MM.1S (cell line): ENCODE results near the gene CLN5.

Experiments used
- DNase-seq: peaks from one replicate; pipeline ENCODE4 v3.0.0-alpha.2; 2015
- H2AFZ ChIP-seq: fragments of 300-600 bp; sonication (generic); 2 replicates; pipeline ENCODE4 v1.6.0; 2016; ENCODE audit warnings: antibody characterized with exemption, low read length
- H3F3A ChIP-seq: fragments of 300-600 bp; sonication (generic); 2 replicates; pipeline ENCODE4 v1.6.1; 2016; ENCODE audit warnings: mild to moderate bottlenecking, antibody characterized with exemption, low read length, moderate library complexity, mixed read lengths; ENCODE audit not compliant: insufficient read depth
- H3K27ac ChIP-seq: fragments of 300-600 bp; sonication (generic); 2 replicates; pipeline ENCODE4 v1.5.1; 2016; ENCODE audit warnings: mild to moderate bottlenecking, low read length
- H3K27me3 ChIP-seq: fragments of 300-600 bp; sonication (generic); replicated peaks from 2 replicates; pipeline ENCODE4 v1.6.0; 2016; ENCODE audit warnings: low read length; ENCODE audit not compliant: insufficient read depth
- H3K36me3 ChIP-seq: fragments of 300-600 bp; sonication (generic); replicated peaks from 2 replicates; pipeline ENCODE4 v1.6.1; 2016; ENCODE audit warnings: mild to moderate bottlenecking, low read length, mixed read lengths; ENCODE audit not compliant: insufficient read depth
- H3K4me1 ChIP-seq: fragments of 300-600 bp; sonication (generic); 2 replicates; pipeline ENCODE4 v1.6.1; 2016; ENCODE audit warnings: low read length, mixed read lengths
- H3K4me2 ChIP-seq: fragments of 300-600 bp; sonication (generic); 2 replicates; pipeline ENCODE4 v1.6.0; 2016; ENCODE audit warnings: low read depth, low read length
- H3K4me3 ChIP-seq: fragments of 300-600 bp; sonication (generic); 2 replicates; pipeline ENCODE4 v1.5.1; 2016; ENCODE audit warnings: low read length, mixed read lengths
- H3K79me2 ChIP-seq: fragments of 300-600 bp; sonication (generic); 2 replicates; pipeline ENCODE4 v1.6.1; 2016; ENCODE audit warnings: mixed run types, low read length, mixed read lengths
- H3K9ac ChIP-seq: fragments of 300-600 bp; sonication (generic); 2 replicates; pipeline ENCODE4 v1.6.1; 2016; ENCODE audit warnings: low read length, mixed read lengths
- H3K9me2 ChIP-seq: fragments of 300-600 bp; sonication (generic); replicated peaks from 2 replicates; pipeline ENCODE4 v1.6.1; 2016; ENCODE audit warnings: mild to moderate bottlenecking, low read length, mixed read lengths; ENCODE audit not compliant: insufficient read depth
- H3K9me3 ChIP-seq: fragments of 300-600 bp; sonication (generic); replicated peaks from 2 replicates; pipeline ENCODE4 v1.6.1; 2016; ENCODE audit warnings: mild to moderate bottlenecking, low read length, mixed read lengths; ENCODE audit not compliant: insufficient read depth
- H4K20me1 ChIP-seq: fragments of 300-600 bp; sonication (generic); 2 replicates; pipeline ENCODE4 v1.6.1; 2016; ENCODE audit warnings: mild to moderate bottlenecking, low read length, moderate library complexity, mixed read lengths; ENCODE audit not compliant: insufficient read depth
- EZH2 ChIP-seq: fragments of 300-600 bp; sonication (generic); optimal IDR thresholded peaks from 2 replicates; pipeline ENCODE3; 2017; ENCODE audit warnings: low read depth, mild to moderate bottlenecking, antibody characterized with exemption, low read length, mixed read lengths
- EZH2phosphoT487 ChIP-seq: fragments of 300-600 bp; sonication (generic); IDR thresholded peaks from 2 replicates; pipeline ENCODE4 v1.6.1; 2018; ENCODE audit warnings: antibody characterized with exemption, low read length
- TF ChIP-seq, protein P1 (sequence below): fragments of 300-600 bp; sonication (generic); IDR thresholded peaks from 2 replicates; pipeline ENCODE4 v1.5.1; 2016; ENCODE audit warnings: antibody characterized with exemption, low read length, mixed read lengths

Gene CLN5

DNA sequence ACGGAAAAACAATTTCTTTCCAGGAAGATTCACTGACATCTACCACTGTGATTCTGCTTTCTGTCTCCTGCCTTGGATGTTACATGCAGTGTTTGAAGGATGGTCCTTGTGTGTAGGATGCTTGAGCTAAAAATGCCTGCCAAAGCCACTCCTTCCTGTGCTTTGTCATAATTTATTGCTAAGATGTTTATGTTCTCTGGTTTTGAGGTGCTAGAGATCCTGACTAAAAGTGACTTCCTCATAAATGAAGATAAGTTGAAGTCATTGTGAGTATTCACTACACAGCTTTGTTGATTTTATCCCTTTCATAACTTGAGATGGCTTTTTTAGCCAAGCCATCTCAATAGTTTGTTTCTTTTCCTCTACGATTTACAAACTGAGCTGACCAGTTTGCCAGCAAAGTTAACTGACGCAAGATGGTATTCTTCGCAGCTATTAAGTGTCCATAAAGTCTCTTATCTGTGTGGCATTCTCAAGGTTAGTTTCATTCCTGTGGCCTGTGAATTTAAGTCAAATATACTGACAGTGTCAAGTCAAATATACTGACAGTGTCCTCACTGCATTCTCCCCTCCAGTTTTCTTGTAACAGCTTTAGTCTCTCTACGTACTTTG is 50.8 kb downstream of the CLN5 start:
- no peaks in the 10 kb centered on the region for H4K20me1 ChIP-seq
- H2AFZ ChIP-seq, result no peak overlapping the region
- no peaks in the 10 kb centered on the region for H3K9me3 ChIP-seq
- H3K27me3 ChIP-seq, result no peaks in the 10 kb centered on the region
- no peak overlapping the region for H3K4me2 ChIP-seq
- no peak overlapping the region for H3K27ac ChIP-seq
- H3F3A ChIP-seq, result no peaks in the 10 kb centered on the region
- H3K9me2 ChIP-seq, result no peaks in the 10 kb centered on the region
- H3K9ac ChIP-seq, result no peak overlapping the region
- H3K36me3 ChIP-seq, result peaks cover 7% of the 10 kb centered on the region
- no peaks in the 10 kb centered on the region for H3K79me2 ChIP-seq
- no peak overlapping the region for H3K4me3 ChIP-seq
- H3K4me1 ChIP-seq, result no peaks in the 10 kb centered on the region
- no peak for DNase-seq
- TF ChIP-seq EZH2, result no peak
- TF ChIP-seq EZH2phosphoT487, result no peak
- TF ChIP-seq, protein P1, sequence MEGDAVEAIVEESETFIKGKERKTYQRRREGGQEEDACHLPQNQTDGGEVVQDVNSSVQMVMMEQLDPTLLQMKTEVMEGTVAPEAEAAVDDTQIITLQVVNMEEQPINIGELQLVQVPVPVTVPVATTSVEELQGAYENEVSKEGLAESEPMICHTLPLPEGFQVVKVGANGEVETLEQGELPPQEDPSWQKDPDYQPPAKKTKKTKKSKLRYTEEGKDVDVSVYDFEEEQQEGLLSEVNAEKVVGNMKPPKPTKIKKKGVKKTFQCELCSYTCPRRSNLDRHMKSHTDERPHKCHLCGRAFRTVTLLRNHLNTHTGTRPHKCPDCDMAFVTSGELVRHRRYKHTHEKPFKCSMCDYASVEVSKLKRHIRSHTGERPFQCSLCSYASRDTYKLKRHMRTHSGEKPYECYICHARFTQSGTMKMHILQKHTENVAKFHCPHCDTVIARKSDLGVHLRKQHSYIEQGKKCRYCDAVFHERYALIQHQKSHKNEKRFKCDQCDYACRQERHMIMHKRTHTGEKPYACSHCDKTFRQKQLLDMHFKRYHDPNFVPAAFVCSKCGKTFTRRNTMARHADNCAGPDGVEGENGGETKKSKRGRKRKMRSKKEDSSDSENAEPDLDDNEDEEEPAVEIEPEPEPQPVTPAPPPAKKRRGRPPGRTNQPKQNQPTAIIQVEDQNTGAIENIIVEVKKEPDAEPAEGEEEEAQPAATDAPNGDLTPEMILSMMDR, result no peak

- Histone ChIP-seq H3K9me3 (no peaks in the 10 kb centered on the region), H3K4me3 (no peak overlapping the region), H3K9me2 (no peaks in the 10 kb centered on the region), H2AFZ (no peak overlapping the region), H3K27me3 (no peaks in the 10 kb centered on the region), H3K9ac (no peak overlapping the region), H3K36me3 (peaks cover 7% of the 10 kb centered on the region), H3F3A (no peaks in the 10 kb centered on the region), H3K4me1 (no peaks in the 10 kb centered on the region), H3K27ac (no peak overlapping the region), H3K79me2 (no peaks in the 10 kb centered on the region), H4K20me1 (no peaks in the 10 kb centered on the region), H3K4me2 (no peak overlapping the region)
- no peak for TF ChIP-seq EZH2phosphoT487
- TF ChIP-seq, protein P1, result no peak
- DNase-seq, result no peak
Measured at GRCh38 chr13:77047649-77048343, 55.9 kb downstream of the CLN5 start.

GRCh38 chr13:77048681-77049080 is 56.8 kb downstream of the CLN5 start:
- H3K79me2 ChIP-seq, result no peaks in the 10 kb centered on the region
- no peak overlapping the region for H3K4me2 ChIP-seq
- no peaks in the 10 kb centered on the region for H3K9me2 ChIP-seq
- no peak overlapping the region for H2AFZ ChIP-seq
- TF ChIP-seq, protein P1, result no peak
- TF ChIP-seq EZH2, result no peak
- no peak overlapping the region for H3K27ac ChIP-seq
- DNase-seq, result no peak
- no peaks in the 10 kb centered on the region for H3K27me3 ChIP-seq
- no peaks in the 10 kb centered on the region for H4K20me1 ChIP-seq
- H3K4me1 ChIP-seq, result no peaks in the 10 kb centered on the region
- H3F3A ChIP-seq, result no peaks in the 10 kb centered on the region
- no peaks in the 10 kb centered on the region for H3K9me3 ChIP-seq
- peaks cover 7% of the 10 kb centered on the region for H3K36me3 ChIP-seq
- H3K4me3 ChIP-seq, result no peak overlapping the region
- H3K9ac ChIP-seq, result no peak overlapping the region
